HepG2 (cell line): ENCODE measurements around the gene NCBP2. TPM values are rescaled to one million over a fixed set of nuclear protein-coding genes. Genes with fewer than 3 reads are reported as not detected.

Experiments
- ATF1 ChIP-seq: IDR thresholded peaks from 2 replicates; pipeline ENCODE4 v1.6.1; 2016; ENCODE audit warnings: mild to moderate bottlenecking, control low read depth
- BRD4 ChIP-seq: sonication (generic); formaldehyde crosslinking; IDR thresholded peaks from 2 replicates; pipeline ENCODE4 v1.4.0; 2020; ENCODE audit warnings: missing genetic modification reagents
- DPF2 ChIP-seq: sonication (generic); formaldehyde crosslinking; IDR thresholded peaks from 2 replicates; pipeline ENCODE4 v1.4.0; 2020; ENCODE audit warnings: mild to moderate bottlenecking, low read depth, missing genetic modification reagents, borderline replicate concordance
- GLMP ChIP-seq: sonication (generic); formaldehyde crosslinking; IDR thresholded peaks from 2 replicates; pipeline ENCODE4 v1.9.0; 2021; ENCODE audit warnings: missing genetic modification reagents, mild to moderate bottlenecking, borderline replicate concordance
- GRHL1 ChIP-seq: sonication (generic); formaldehyde crosslinking; conservative IDR thresholded peaks from 2 replicates; pipeline ENCODE4 v1.8.0; 2022; ENCODE audit warnings: missing genetic modification reagents
- HNRNPK ChIP-seq: fragments of 200-400 bp; formaldehyde crosslinking; IDR thresholded peaks from 2 replicates; pipeline ENCODE4 v1.6.1; 2018; ENCODE audit warnings: low read length, low read depth, moderate library complexity, mild to moderate bottlenecking; ENCODE audit not compliant: poor library complexity, severe bottlenecking
- KAT8 ChIP-seq: IDR thresholded peaks from 2 replicates; pipeline ENCODE4 v1.6.1; 2016; ENCODE audit warnings: missing genetic modification reagents, missing compliant biosample characterization
- KLF11 ChIP-seq: IDR thresholded peaks from 2 replicates; pipeline ENCODE4 v1.6.1; 2016; ENCODE audit warnings: missing compliant biosample characterization
- KLF16 ChIP-seq, 2 experiments: sonication (generic) in 1 of 2; formaldehyde crosslinking in 1 of 2; IDR thresholded peaks; 2 replicates each; pipeline versions ENCODE4 v1.6.1 to v1.8.0; 2016 to 2023; ENCODE audit warnings: missing genetic modification reagents in 2 of 2, missing compliant biosample characterization in 1 of 2
- KMT2A ChIP-seq: sonication (generic); formaldehyde crosslinking; IDR thresholded peaks from 2 replicates; pipeline ENCODE4 v1.4.0; 2020; ENCODE audit warnings: missing genetic modification reagents
- MATR3 ChIP-seq: sonication (generic); formaldehyde crosslinking; IDR thresholded peaks from 2 replicates; pipeline ENCODE4 v1.4.0; 2020; ENCODE audit warnings: missing genetic modification reagents
- MLX ChIP-seq: IDR thresholded peaks from 2 replicates; pipeline ENCODE4 v1.6.1; 2016
- MTF2 ChIP-seq: sonication (generic); formaldehyde crosslinking; IDR thresholded peaks from 2 replicates; pipeline ENCODE4 v1.5.0; 2020; ENCODE audit warnings: missing genetic modification reagents, borderline replicate concordance
- NCOA2 ChIP-seq: sonication (generic); formaldehyde crosslinking; IDR thresholded peaks from 2 replicates; pipeline ENCODE4 v1.8.0; 2022; ENCODE audit warnings: inconsistent platforms
- NFE2 ChIP-seq: sonication (generic); formaldehyde crosslinking; IDR thresholded peaks from 2 replicates; pipeline ENCODE4 v1.4.0; 2020; ENCODE audit warnings: missing genetic modification reagents
- PAF1 ChIP-seq: IDR thresholded peaks from 2 replicates; pipeline ENCODE4 v1.6.1; 2016; ENCODE audit warnings: missing genetic modification reagents, missing compliant biosample characterization
- PCBP1 ChIP-seq: fragments of 200-400 bp; formaldehyde crosslinking; IDR thresholded peaks from 2 replicates; pipeline ENCODE4 v1.6.1; 2017; ENCODE audit warnings: mild to moderate bottlenecking, low read depth, low read length, borderline replicate concordance
- RXRA ChIP-seq: sonication (generic); formaldehyde crosslinking; IDR thresholded peaks from 2 replicates; pipeline ENCODE4 v1.5.1; 2020; ENCODE audit warnings: missing genetic modification reagents
- SNRNP70 ChIP-seq: fragments of 200-400 bp; formaldehyde crosslinking; IDR thresholded peaks from 2 replicates; pipeline ENCODE4 v1.6.1; 2017; ENCODE audit warnings: mild to moderate bottlenecking, low read depth, low read length, moderate library complexity
- SP1 ChIP-seq, 2 experiments: fragments of 450-650 bp in 1 of 2; sonication (generic) in 1 of 2; formaldehyde crosslinking in 1 of 2; IDR thresholded peaks; 2 replicates each; pipeline versions ENCODE4 v1.4.0 to v1.6.1; 2016 to 2020; ENCODE audit warnings: missing genetic modification reagents in 1 of 2
- ZFYVE20 ChIP-seq: sonication (generic); formaldehyde crosslinking; IDR thresholded peaks from 2 replicates; pipeline ENCODE4 v1.8.0; 2023; ENCODE audit warnings: low read depth, mild to moderate bottlenecking, moderate library complexity, missing genetic modification reagents, borderline replicate concordance
- ZKSCAN5 ChIP-seq: sonication (generic); formaldehyde crosslinking; IDR thresholded peaks from 2 replicates; pipeline ENCODE4 v1.5.1; 2020; ENCODE audit warnings: mild to moderate bottlenecking, missing genetic modification reagents
- ZNF598 ChIP-seq: sonication (generic); formaldehyde crosslinking; IDR thresholded peaks from 2 replicates; pipeline ENCODE4 v1.5.1; 2020; ENCODE audit warnings: mild to moderate bottlenecking, missing genetic modification reagents, borderline replicate concordance
- ZNF781 ChIP-seq: sonication (generic); formaldehyde crosslinking; IDR thresholded peaks from 2 replicates; pipeline ENCODE4 v1.5.1; 2020; ENCODE audit warnings: borderline replicate concordance, mild to moderate bottlenecking, missing genetic modification reagents; ENCODE audit errors: not compliant biosample characterization
- ZSCAN9 ChIP-seq: IDR thresholded peaks from 2 replicates; pipeline ENCODE4 v1.6.1; 2016; ENCODE audit warnings: borderline replicate concordance
- polyA plus RNA-seq, 8 experiments: library from polyadenylated mRNA; depleted of rRNA in 3 of 8; stranded (reverse) in 7 of 8; unstranded in 1 of 8; fragments of >200 nt; fragmentation: Illumina TruSeq in 4 of 8; extraction: Trizol in 4 of 8; gene quantifications; 2 replicates each; pipeline versions ENCODE4 v1.2.1 to v1.2.3, GENCODE V29; 2011 to 2016; ENCODE audit warnings: low read depth in 4 of 8, missing spikeins in 1 of 8, mixed read lengths in 1 of 8; ENCODE audit not compliant: insufficient read depth in 1 of 8
- total RNA-seq, 5 experiments: library from RNA; depleted of rRNA; stranded (reverse); fragments of >200 nt; fragmentation: Illumina TruSeq; extraction: Trizol; gene quantifications; 2 replicates each; pipeline ENCODE4 v1.2.3, GENCODE V29; 2016; ENCODE audit warnings: low read depth in 1 of 5

The NCBP2 gene
- total and polyA plus RNA-seq, 2 of the 13 experiments (the other 11 are each of a cell fraction or from before 2014, with no cell fraction given), result 58.7 to 95.5 TPM

- no peak for TF ChIP-seq GLMP (CRISPR knock-in tag)
- no peak for TF ChIP-seq GRHL1 (CRISPR knock-in tag)
- peak; percentile 85; the same call in 1 of the 2 replicates for TF ChIP-seq MTF2 (CRISPR knock-in tag)
- TF ChIP-seq SP1 (IDR thresholded peaks at IDR 0.05), result no peak
- TF ChIP-seq SP1 (CRISPR knock-in tag; IDR thresholded peaks at IDR 0.05), result peak; percentile 81
- TF ChIP-seq ZNF598 (CRISPR knock-in tag), result peak; percentile 81; the same call in 1 of the 2 replicates
- peak; percentile 97 for TF ChIP-seq KMT2A (CRISPR knock-in tag)
- peak; percentile 74; the same call in 1 of the 2 replicates for TF ChIP-seq BRD4 (CRISPR knock-in tag)
- peak; percentile 80 for TF ChIP-seq RXRA (CRISPR knock-in tag)
- peak; percentile 58; the same call in 1 of the 2 replicates for TF ChIP-seq MLX (CRISPR knock-in tag)
- TF ChIP-seq ZKSCAN5, result no peak
- peak; percentile 86 for TF ChIP-seq PCBP1
- no peak for TF ChIP-seq MATR3 (CRISPR knock-in tag)
- 0 out of 2 replicates have a peak, but pooled peaks have one; percentile 43 for TF ChIP-seq SNRNP70
- peak; percentile 99 for TF ChIP-seq KAT8 (CRISPR knock-in tag)
- peak; percentile 25 for TF ChIP-seq HNRNPK
- 0 out of 2 replicates have a peak, but pooled peaks have one; percentile 74 for TF ChIP-seq ZFYVE20 (CRISPR knock-in tag)
- TF ChIP-seq NFE2, result no peak
- no peak for TF ChIP-seq PAF1
- peak; percentile 69 for TF ChIP-seq ZNF781 (CRISPR knock-in tag)
- TF ChIP-seq ZSCAN9 (CRISPR knock-in tag), result peak; percentile 79; the same call in 1 of the 2 replicates
- TF ChIP-seq ATF1 (CRISPR knock-in tag), result peak; percentile 98
- peak; percentile 95; the same call in 1 of the 2 replicates for TF ChIP-seq KLF11 (CRISPR knock-in tag)
- TF ChIP-seq DPF2 (CRISPR knock-in tag), result no peak
- TF ChIP-seq NCOA2 (CRISPR knock-in tag), result peak; percentile 68; the same call in 1 of the 2 replicates
- peak in 1 of 2 experiments; percentile 96; a peak in 2 of 4 replicates for TF ChIP-seq KLF16 (CRISPR knock-in tag; IDR thresholded peaks at IDR 0.05)
Observed at GRCh38 chr3:196942226-196942914, at the start of gene NCBP2 (continued).
